Naive thymus-derived CD4-positive, alpha-beta T cell (primary cell): ENCODE data around the gene APH1B. TPM values are rescaled to one million over a fixed set of nuclear protein-coding genes. Genes with fewer than 3 reads are reported as not detected.
"Not testable (repeated sequence)": the region's sequence is repeated elsewhere in the genome, so short reads cannot be mapped to it uniquely, and the experiment has no call there.

ENCODE experiments used
- ATAC-seq: fragments of 150-1000 bp; cut with Tn5 transposase; 2 replicates; pipeline ENCODE4 v1.10.0; 2021; ENCODE audit warnings: mild to moderate bottlenecking, moderate library complexity
- CTCF ChIA-PET: fragments of 350-600 bp; sonication (Branson Sonifier 250); formaldehyde crosslinking; loops from one replicate; lab custom pipeline; 2021; ENCODE audit warnings: antibody characterized with exemption; lab: Charles Lee
- POLR2A ChIA-PET: fragments of 350-600 bp; sonication (Branson Sonifier 250); formaldehyde crosslinking; loops from one replicate; lab custom pipeline; 2021; ENCODE audit warnings: antibody characterized with exemption, inconsistent platforms; lab: Charles Lee
- DNase-seq, 9 donors: peaks; one replicate each; pipeline versions ENCODE4 v3.0.0 to v3.0.0-alpha.2; 2020 to 2022; ENCODE audit warnings: mixed read lengths in 1 of 9
- H3K27ac ChIP-seq: one replicate; pipeline ENCODE4 v1.7.0; 2013; ENCODE audit warnings: mild to moderate bottlenecking, low read depth, low read length, moderate library complexity
- H3K27me3 ChIP-seq, 2 donors: one replicate each; pipeline ENCODE4 v1.7.0; 2013; ENCODE audit warnings: low read length in 2 of 2, mild to moderate bottlenecking in 2 of 2, moderate library complexity in 2 of 2; ENCODE audit not compliant: control insufficient read depth in 2 of 2, insufficient read depth in 2 of 2
- H3K36me3 ChIP-seq, 3 experiments: 1 replicate in 2 of 3; 2 replicates in 1 of 3; pipeline ENCODE4 v1.7.0; 2013; ENCODE audit warnings: low read length in 3 of 3, mild to moderate bottlenecking in 3 of 3, moderate library complexity in 1 of 3; ENCODE audit not compliant: insufficient read depth in 3 of 3, control insufficient read depth in 2 of 3
- H3K4me1 ChIP-seq, 2 donors: one replicate each; pipeline ENCODE4 v1.7.0; 2013; ENCODE audit warnings: low read length in 2 of 2, mild to moderate bottlenecking in 2 of 2, moderate library complexity in 1 of 2; ENCODE audit not compliant: control insufficient read depth in 2 of 2, insufficient read depth in 2 of 2
- H3K4me3 ChIP-seq: 2 replicates; pipeline ENCODE4 v1.7.0; 2013; ENCODE audit warnings: mild to moderate bottlenecking, low read length
- H3K9me3 ChIP-seq, 3 experiments: 1 replicate in 2 of 3; 2 replicates in 1 of 3; pipeline ENCODE4 v1.7.0; 2013; ENCODE audit warnings: low read length in 3 of 3; ENCODE audit not compliant: control insufficient read depth in 2 of 3
- H3K27ac Mint-ChIP-seq, 9 donors: one replicate each; pipeline ENCODE4 v1.8.0; 2020 to 2022; ENCODE audit warnings: mixed read lengths in 9 of 9, mild to moderate bottlenecking in 8 of 9, moderate library complexity in 5 of 9, inconsistent platforms in 2 of 9
- H3K27me3 Mint-ChIP-seq, 5 donors: one replicate each; pipeline ENCODE4 v1.8.0; 2021 to 2022; ENCODE audit warnings: mixed read lengths in 5 of 5, mild to moderate bottlenecking in 1 of 5
- H3K36me3 Mint-ChIP-seq, 5 donors: one replicate each; pipeline ENCODE4 v1.8.0; 2020 to 2022; ENCODE audit warnings: mixed read lengths in 5 of 5, mild to moderate bottlenecking in 3 of 5, inconsistent platforms in 1 of 5
- H3K4me1 Mint-ChIP-seq, 7 donors: one replicate each; pipeline ENCODE4 v1.8.0; 2020 to 2022; ENCODE audit warnings: mixed read lengths in 7 of 7, mild to moderate bottlenecking in 3 of 7, inconsistent platforms in 1 of 7
- H3K4me3 Mint-ChIP-seq, 10 donors: one replicate each; pipeline ENCODE4 v1.8.0; 2020 to 2022; ENCODE audit warnings: mild to moderate bottlenecking in 10 of 10, mixed read lengths in 10 of 10, moderate library complexity in 6 of 10, inconsistent platforms in 2 of 10
- H3K9me3 Mint-ChIP-seq, 11 donors: one replicate each; pipeline ENCODE4 v1.8.0; 2020 to 2022; ENCODE audit warnings: mixed read lengths in 11 of 11, mild to moderate bottlenecking in 4 of 11, inconsistent platforms in 1 of 11, moderate library complexity in 1 of 11
- intact Hi-C, 2 donors: fragments of 100-400 bp; cut with micrococcal nuclease; formaldehyde crosslinking; loops; one replicate each; pipeline ENCODE4 v1.15.1; 2023
- polyA plus RNA-seq, 2 donors: library from polyadenylated mRNA; unstranded; fragments of 300-500 nt; fragmentation: Illumina TruSeq; gene quantifications; one replicate each; pipeline ENCODE4 v1.2.3, GENCODE V29; 2021
- total RNA-seq, 6 experiments: library from RNA in 5 of 6; stranded (reverse) in 5 of 6; gene quantifications; 1 replicate in 5 of 6; 2 replicates in 1 of 6; pipeline ENCODE4 v1.2.3 and lab custom pipeline; 2021 to 2026

The APH1B gene
- total and polyA plus RNA-seq, 7 experiments from 2014 or later, result 9.9 to 29.9 (median 17.3) TPM

GRCh38 chr15:63312286-63312685 lies 34.9 kb downstream of the APH1B start:
- Histone ChIP-seq H3K27ac (no peak overlapping the region), H3K27me3 (no peaks in the 10 kb centered on the region), H3K9me3 (no peaks in the 10 kb centered on the region), H3K36me3 (no peaks in the 10 kb centered on the region), H3K4me1 (no peaks in the 10 kb centered on the region), H3K4me3 (no peak overlapping the region)
- Mint-ChIP-seq H3K4me3 (no peak overlapping the region), H3K27ac (no peak overlapping the region), H3K36me3 (peaks cover 0 to 16% (median 10%) of the 10 kb centered on the region in 5 donors), H3K27me3 (peaks cover 0 to 21% (median 0%) of the 10 kb centered on the region in 5 donors), H3K9me3 (peaks cover 0 to 9% (median 0%) of the 10 kb centered on the region in 11 donors), H3K4me1 (no peaks in the 10 kb centered on the region)
- POLR2A ChIA-PET, result no interaction called here
- intact Hi-C loops, result no loop called here
- no peak for DNase-seq
- no peak for ATAC-seq
- CTCF ChIA-PET, result no interaction called here

- Mint-ChIP-seq H3K27me3 (peaks cover 0 to 28% (median 0%) of the 10 kb centered on the region in 5 donors), H3K9me3 (peaks cover 0 to 9% (median 0%) of the 10 kb centered on the region in 11 donors), H3K36me3 (peaks cover 0 to 16% (median 10%) of the 10 kb centered on the region in 5 donors), H3K4me3 (no peak overlapping the region), H3K4me1 (no peaks in the 10 kb centered on the region), H3K27ac (no peak overlapping the region)
- Histone ChIP-seq H3K36me3 (no peaks in the 10 kb centered on the region), H3K4me3 (no peak overlapping the region), H3K9me3 (no peaks in the 10 kb centered on the region), H3K4me1 (no peaks in the 10 kb centered on the region), H3K27ac (no peak overlapping the region), H3K27me3 (no peaks in the 10 kb centered on the region)
- ATAC-seq (no peak), DNase-seq (no peak)
- intact Hi-C loops, result no loop called here
- CTCF ChIA-PET, result no interaction called here
- POLR2A ChIA-PET, result no interaction called here
Observed at GRCh38 chr15:63313825-63314224, 36.4 kb downstream of the APH1B start.

GRCh38 chr15:63314409-63314808 lies 37.0 kb downstream of the APH1B start:
- H3K36me3 Mint-ChIP-seq, result peaks cover 0 to 12% (median 10%) of the 10 kb centered on the region in 5 donors

GRCh38 chr15:63318344-63318743 lies 40.9 kb downstream of the APH1B start:
- intact Hi-C loops, result no loop called here
- DNase-seq (no peak), ATAC-seq (no peak)
- Histone ChIP-seq H3K36me3 (no peaks in the 10 kb centered on the region), H3K9me3 (no peaks in the 10 kb centered on the region), H3K27ac (no peak overlapping the region), H3K27me3 (no peaks in the 10 kb centered on the region), H3K4me1 (no peaks in the 10 kb centered on the region), H3K4me3 (no peak overlapping the region)
- CTCF ChIA-PET, result no interaction called here
- no peaks in the 10 kb centered on the region for H3K4me1 Mint-ChIP-seq
- H3K27ac Mint-ChIP-seq, result peak overlapping the region in 1 of 9 donors; percentile 30
- POLR2A ChIA-PET, result no interaction called here
- H3K27me3 Mint-ChIP-seq, result peaks cover 0 to 22% (median 0%) of the 10 kb centered on the region in 5 donors
- H3K4me3 Mint-ChIP-seq, result no peak overlapping the region
- H3K9me3 Mint-ChIP-seq, result no peaks in the 10 kb centered on the region
- H3K36me3 Mint-ChIP-seq, result no peaks in the 10 kb centered on the region

More at GRCh38 chr15:63314409-63314808, 37.0 kb downstream of the APH1B start:
- H3K9me3 Mint-ChIP-seq, result peaks cover 0 to 9% (median 0%) of the 10 kb centered on the region in 11 donors
- H3K27me3 ChIP-seq, result no peaks in the 10 kb centered on the region
- intact Hi-C loops, result no loop called here
- no peaks in the 10 kb centered on the region for H3K9me3 ChIP-seq
- H3K27ac ChIP-seq, result no peak overlapping the region
- H3K4me3 Mint-ChIP-seq, result no peak overlapping the region
- peak overlapping the region in 1 of 9 donors; percentile 25 for H3K27ac Mint-ChIP-seq
- H3K4me1 Mint-ChIP-seq, result no peaks in the 10 kb centered on the region
- H3K27me3 Mint-ChIP-seq, result peaks cover 0 to 28% (median 0%) of the 10 kb centered on the region in 5 donors
- CTCF ChIA-PET, result no interaction called here
- no peaks in the 10 kb centered on the region for H3K36me3 ChIP-seq
- no peak overlapping the region for H3K4me3 ChIP-seq
- DNase-seq (no peak), ATAC-seq (no peak)
- no peaks in the 10 kb centered on the region for H3K4me1 ChIP-seq
- POLR2A ChIA-PET, result no interaction called here

- Mint-ChIP-seq H3K36me3 (no peaks in the 10 kb centered on the region), H3K27me3 (peaks cover 0 to 20% (median 0%) of the 10 kb centered on the region in 5 donors), H3K9me3 (no peaks in the 10 kb centered on the region), H3K4me3 (no peak overlapping the region), H3K4me1 (no peaks in the 10 kb centered on the region), H3K27ac (no peak overlapping the region)
- DNase-seq (no peak), ATAC-seq (no peak)
- Histone ChIP-seq H3K4me3 (no peak overlapping the region), H3K9me3 (no peaks in the 10 kb centered on the region), H3K27me3 (no peaks in the 10 kb centered on the region), H3K27ac (no peak overlapping the region), H3K4me1 (no peaks in the 10 kb centered on the region), H3K36me3 (no peaks in the 10 kb centered on the region)
- POLR2A ChIA-PET, result no interaction called here
- CTCF ChIA-PET, result no interaction called here
- intact Hi-C loops, result no loop called here
Observed at GRCh38 chr15:63319065-63319464, 41.7 kb downstream of the APH1B start.

GRCh38 chr15:63320446-63320845 lies 43.0 kb downstream of the APH1B start:
- H3K4me3 Mint-ChIP-seq, H3K9me3 Mint-ChIP-seq, POLR2A ChIA-PET, H3K4me1 ChIP-seq, ATAC-seq, H3K27ac ChIP-seq, H3K4me1 Mint-ChIP-seq, H3K9me3 ChIP-seq, H3K27me3 ChIP-seq, H3K27ac Mint-ChIP-seq, intact Hi-C loops, H3K36me3 Mint-ChIP-seq, H3K36me3 ChIP-seq, DNase-seq, H3K4me3 ChIP-seq, CTCF ChIA-PET: not testable (repeated sequence)
- H3K27me3 Mint-ChIP-seq, result peaks cover 0 to 14% (median 0%) of the 10 kb centered on the region in 5 donors

- H3K4me1 ChIP-seq, H3K27ac Mint-ChIP-seq, ATAC-seq, H3K27me3 ChIP-seq, H3K9me3 ChIP-seq, H3K36me3 ChIP-seq, intact Hi-C loops, H3K27ac ChIP-seq, POLR2A ChIA-PET, H3K4me1 Mint-ChIP-seq, H3K4me3 Mint-ChIP-seq, H3K4me3 ChIP-seq, DNase-seq, H3K9me3 Mint-ChIP-seq, CTCF ChIA-PET, H3K36me3 Mint-ChIP-seq: not testable (repeated sequence)
- H3K27me3 Mint-ChIP-seq, result peaks cover 0 to 14% (median 0%) of the 10 kb centered on the region in 5 donors
Observed at GRCh38 chr15:63320981-63321380, 43.6 kb downstream of the APH1B start.
